Measurements from ENCODE around the gene HS2ST1.

- TF ChIP-seq EZH2 (IDR thresholded peaks at IDR 0.05; ENCODE audit: insufficient read depth, poor library complexity, severe bottlenecking) (no peak), EZH2phosphoT487 (IDR thresholded peaks at IDR 0.05; ENCODE audit: insufficient read depth, low read depth) (no peak)
Measured at GRCh38 chr1:87144981-87145380, 230.5 kb downstream of the HS2ST1 start.

Data from GM23248 (cell line).